Muscle layer of colon (tissue), 2 donors: ENCODE measurements around the gene HSD17B8.
A peak's percentile ranks its signal among the peaks of the same experiment; 100 is the strongest.
"Not testable (repeated sequence)": the region's sequence is repeated elsewhere in the genome, so short reads cannot be mapped to it uniquely, and the experiment has no call there.

Experiments
- H3K27ac ChIP-seq: one replicate; pipeline ENCODE4 v1.7.0; 2013; ENCODE audit warnings: low read depth, mild to moderate bottlenecking, low read length, moderate library complexity
- H3K27me3 ChIP-seq, 2 donors: one replicate each; pipeline ENCODE4 v1.7.0; 2013; ENCODE audit warnings: low read length in 2 of 2, mild to moderate bottlenecking in 2 of 2; ENCODE audit not compliant: insufficient read depth in 2 of 2, control insufficient read depth in 1 of 2
- H3K36me3 ChIP-seq: one replicate; pipeline ENCODE4 v1.7.0; 2013; ENCODE audit warnings: mild to moderate bottlenecking, low read length; ENCODE audit not compliant: insufficient read depth
- H3K4me1 ChIP-seq: one replicate; pipeline ENCODE4 v1.7.0; 2013; ENCODE audit warnings: mild to moderate bottlenecking, low read length; ENCODE audit not compliant: insufficient read depth
- H3K4me3 ChIP-seq, 2 donors: one replicate each; pipeline ENCODE4 v1.7.0; 2013; ENCODE audit warnings: low read length in 2 of 2, low read depth in 1 of 2, mild to moderate bottlenecking in 1 of 2, moderate library complexity in 1 of 2
- H3K9ac ChIP-seq: one replicate; pipeline ENCODE4 v1.7.0; 2013; ENCODE audit warnings: low read length
- H3K9me3 ChIP-seq: one replicate; pipeline ENCODE4 v1.7.0; 2013; ENCODE audit warnings: mild to moderate bottlenecking, low read length
- donor health status: abdominal sarcoma.
- donor health status: Adenocarcinoma of cecum.

HSD17B8 gene

DNA sequence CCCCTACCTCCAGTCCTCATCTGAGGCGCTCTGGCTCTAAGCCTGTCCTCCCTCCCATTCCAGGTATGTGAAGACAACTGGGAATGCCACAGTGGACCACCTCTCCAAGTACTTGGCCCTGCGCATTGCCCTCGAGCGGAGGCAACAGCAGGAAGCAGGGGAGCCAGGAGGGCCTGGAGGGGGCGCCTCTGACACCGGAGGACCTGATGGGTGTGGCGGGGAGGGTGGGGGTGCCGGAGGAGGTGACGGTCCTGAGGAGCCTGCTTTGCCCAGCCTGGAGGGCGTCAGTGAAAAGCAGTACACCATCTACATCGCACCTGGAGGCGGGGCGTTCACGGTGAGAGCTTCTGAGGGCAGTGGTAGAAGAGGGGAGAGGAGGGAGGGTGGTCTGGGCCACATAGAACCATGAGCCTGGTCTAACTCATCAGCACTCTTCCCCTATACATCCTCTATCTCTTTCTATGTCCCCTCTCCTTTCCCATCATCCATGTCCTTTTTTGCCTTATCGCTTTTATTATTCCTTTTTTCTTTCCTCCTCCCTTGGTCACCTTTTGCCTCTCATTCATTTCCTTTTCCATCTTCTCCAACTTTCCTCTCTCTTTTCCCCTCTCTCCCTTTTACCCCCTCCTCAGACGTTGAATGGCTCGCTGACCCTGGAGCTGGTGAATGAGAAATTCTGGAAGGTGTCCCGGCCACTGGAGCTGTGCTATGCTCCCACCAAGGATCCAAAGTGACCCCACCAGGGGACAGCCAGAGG, 7.4 kb downstream of the HSD17B8 start:
- no peaks in the 10 kb centered on the region for H3K27me3 ChIP-seq
- no peak overlapping the region for H3K9ac ChIP-seq
- peaks cover 20% of the 10 kb centered on the region for H3K4me1 ChIP-seq
- H3K4me3 ChIP-seq, result no peak overlapping the region
- peaks cover 29% of the 10 kb centered on the region for H3K36me3 ChIP-seq
- no peak overlapping the region for H3K27ac ChIP-seq
- H3K9me3 ChIP-seq, result no peaks in the 10 kb centered on the region

DNA sequence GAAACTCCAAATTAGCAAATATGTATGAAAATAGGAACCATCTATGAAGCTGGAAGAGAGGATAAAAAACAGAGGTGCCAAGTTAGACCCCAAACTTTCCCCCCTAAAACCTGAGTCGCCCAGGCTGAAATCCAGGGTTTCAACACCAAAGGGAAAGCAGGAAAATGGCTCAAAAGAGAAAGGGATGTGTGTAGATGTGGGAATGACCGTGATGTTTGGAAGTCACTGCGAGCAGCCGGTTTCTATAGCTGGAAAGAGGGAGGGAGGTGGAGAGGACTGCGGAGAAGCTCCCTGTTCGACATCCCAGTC, 8.4 kb downstream of the HSD17B8 start:
- H3K36me3 ChIP-seq, result peaks cover 29% of the 10 kb centered on the region
- no peaks in the 10 kb centered on the region for H3K9me3 ChIP-seq
- H3K27ac ChIP-seq, result peak overlapping the region; percentile 68
- peak overlapping the region; percentile 38 for H3K9ac ChIP-seq
- peak overlapping the region; percentile 71 to 77 for H3K4me3 ChIP-seq
- H3K4me1 ChIP-seq, result peaks cover 20% of the 10 kb centered on the region
- H3K27me3 ChIP-seq, result no peaks in the 10 kb centered on the region

DNA sequence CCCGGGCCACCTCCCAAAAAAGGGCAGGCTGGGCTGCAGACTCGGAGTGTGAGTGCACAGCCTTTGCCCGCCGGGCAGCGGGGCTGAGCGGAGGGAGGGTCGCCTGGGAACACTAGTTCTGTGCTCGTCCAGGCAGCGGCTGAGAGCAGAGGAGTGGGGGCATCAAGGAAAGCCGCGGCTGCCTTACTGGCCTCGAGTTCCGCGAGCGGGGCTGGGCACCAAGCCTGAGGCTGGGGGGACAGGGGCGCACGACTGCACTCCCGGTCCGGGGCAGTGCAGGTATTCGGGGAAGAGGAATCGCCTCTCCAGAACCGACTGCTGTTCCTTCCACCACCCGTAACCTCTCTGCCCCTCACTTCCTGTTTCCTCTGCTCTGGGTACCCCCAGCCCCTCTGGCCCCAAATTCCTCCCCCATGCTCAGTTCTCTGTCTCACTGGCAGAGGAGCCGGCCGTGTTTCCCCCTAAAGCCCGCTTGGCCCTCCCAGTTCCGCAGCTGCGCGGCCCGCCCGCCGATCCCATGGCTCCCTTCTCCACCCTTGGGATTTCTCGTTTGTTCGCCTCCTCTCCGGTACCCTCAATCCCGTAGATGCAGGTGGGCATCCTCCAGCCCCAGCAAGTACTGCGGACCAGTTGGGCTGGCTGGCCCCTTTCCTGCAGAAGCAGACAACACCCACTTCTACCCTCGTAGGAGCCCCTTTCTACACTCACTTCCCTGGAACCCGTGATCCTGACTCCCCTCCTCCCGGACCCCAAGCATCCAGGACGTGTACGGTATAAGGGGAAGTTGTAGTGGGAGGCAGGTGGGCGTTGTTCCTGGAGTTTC, 8.9 kb downstream of the HSD17B8 start:
- Histone ChIP-seq H3K4me1 (peaks cover 20% of the 10 kb centered on the region), H3K9me3 (no peaks in the 10 kb centered on the region), H3K9ac (peak overlapping the region; percentile 38), H3K27me3 (no peaks in the 10 kb centered on the region), H3K27ac (peak overlapping the region; percentile 68), H3K4me3 (peak overlapping the region; percentile 71 to 77), H3K36me3 (peaks cover 29% of the 10 kb centered on the region)

GRCh38 chr6:33213989-33214335, 9.5 kb downstream of the HSD17B8 start:
- Histone ChIP-seq H3K9ac (peak overlapping the region; percentile 38), H3K27ac (peak overlapping the region; percentile 68)

GRCh38 chr6:33215271-33216116, 11.0 kb downstream of the HSD17B8 start:
- H3K27ac ChIP-seq, result no peak overlapping the region
- H3K9ac ChIP-seq, result no peak overlapping the region
- no peak overlapping the region for H3K4me3 ChIP-seq
- H3K27me3 ChIP-seq, result no peaks in the 10 kb centered on the region
- H3K36me3 ChIP-seq, result peaks cover 16% of the 10 kb centered on the region
- no peaks in the 10 kb centered on the region for H3K9me3 ChIP-seq
- H3K4me1 ChIP-seq, result peaks cover 13% of the 10 kb centered on the region

More at GRCh38 chr6:33213989-33214335, 9.5 kb downstream of the HSD17B8 start:
- Histone ChIP-seq H3K27me3 (no peaks in the 10 kb centered on the region), H3K4me1 (peaks cover 18% of the 10 kb centered on the region), H3K36me3 (peaks cover 29% of the 10 kb centered on the region), H3K9me3 (no peaks in the 10 kb centered on the region), H3K4me3 (peak overlapping the region; percentile 71 to 77)

DNA sequence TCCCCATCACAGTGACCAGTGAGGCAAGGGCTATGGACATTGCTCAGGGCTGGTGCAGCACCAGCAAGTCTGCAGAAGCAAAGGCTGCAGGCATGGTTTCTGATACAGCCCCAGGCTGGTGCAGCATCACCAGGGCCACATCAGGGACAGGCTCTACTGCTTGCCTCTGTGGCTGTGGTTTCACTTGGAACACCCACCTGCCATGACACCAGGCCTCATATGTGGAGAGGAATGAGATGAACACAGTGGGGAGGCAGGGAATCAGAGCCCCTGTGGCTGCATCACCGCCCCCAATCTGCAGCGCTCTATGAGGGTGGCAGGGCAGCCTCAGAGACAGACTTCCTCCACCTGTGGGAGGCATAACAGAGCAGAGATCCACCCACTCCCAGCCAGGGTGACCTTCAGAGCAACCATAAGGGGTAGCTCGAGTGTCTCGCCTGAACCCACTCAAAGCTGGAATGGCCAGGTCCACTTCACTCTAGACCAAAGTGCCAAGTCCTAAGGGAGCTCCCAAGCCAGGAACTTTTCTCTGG, 11.7 kb downstream of the HSD17B8 start:
- no peaks in the 10 kb centered on the region for H3K9me3 ChIP-seq
- no peaks in the 10 kb centered on the region for H3K27me3 ChIP-seq
- H3K4me3 ChIP-seq, result no peak overlapping the region
- no peak overlapping the region for H3K27ac ChIP-seq
- H3K9ac ChIP-seq, result no peak overlapping the region
- peaks cover 10% of the 10 kb centered on the region for H3K36me3 ChIP-seq
- peaks cover 13% of the 10 kb centered on the region for H3K4me1 ChIP-seq

- no peak overlapping the region for H3K27ac ChIP-seq
- no peaks in the 10 kb centered on the region for H3K27me3 ChIP-seq
- peaks cover 2% of the 10 kb centered on the region for H3K36me3 ChIP-seq
- no peak overlapping the region for H3K9ac ChIP-seq
- no peak overlapping the region for H3K4me3 ChIP-seq
- H3K4me1 ChIP-seq, result peaks cover 12% of the 10 kb centered on the region
- no peaks in the 10 kb centered on the region for H3K9me3 ChIP-seq
Observed at GRCh38 chr6:33217246-33217645, 12.8 kb downstream of the HSD17B8 start.

GRCh38 chr6:33217681-33218080, 13.2 kb downstream of the HSD17B8 start:
- no peak overlapping the region for H3K27ac ChIP-seq
- no peak overlapping the region for H3K9ac ChIP-seq
- H3K27me3 ChIP-seq, result no peaks in the 10 kb centered on the region
- no peaks in the 10 kb centered on the region for H3K9me3 ChIP-seq
- H3K36me3 ChIP-seq, result no peaks in the 10 kb centered on the region
- H3K4me1 ChIP-seq, result peaks cover 8% of the 10 kb centered on the region
- no peak overlapping the region for H3K4me3 ChIP-seq

DNA sequence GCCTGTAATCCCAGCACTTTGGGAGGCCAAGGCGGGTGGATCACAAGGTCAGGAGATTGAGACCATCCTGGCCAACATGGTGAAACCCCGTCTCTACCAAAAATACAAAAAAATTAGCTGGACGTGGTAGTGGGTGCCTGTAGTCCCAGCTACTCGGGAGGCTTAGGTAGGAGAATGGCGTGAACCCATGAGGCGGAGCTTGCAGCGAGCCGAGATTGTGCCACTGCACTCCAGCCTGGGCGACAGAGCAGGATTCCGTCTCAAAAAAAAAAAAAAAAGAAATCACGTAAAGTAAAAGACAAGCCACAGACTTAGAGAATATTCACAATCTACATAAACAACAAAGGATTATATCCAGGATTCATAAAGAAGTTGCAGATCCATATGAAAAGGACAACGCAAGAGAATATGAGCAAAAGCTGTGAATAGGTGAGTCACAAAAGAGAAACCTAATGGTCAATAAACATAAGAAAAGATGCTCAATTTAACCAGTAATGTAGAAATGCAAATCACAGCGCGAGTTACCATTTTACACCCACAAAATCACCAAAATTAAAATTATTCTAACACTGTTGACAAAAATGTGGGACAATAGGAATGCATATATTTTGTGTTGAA, 22.2 kb downstream of the HSD17B8 start:
- H3K36me3 ChIP-seq, H3K27me3 ChIP-seq, H3K4me3 ChIP-seq: not testable (repeated sequence)

GRCh38 chr6:33235221-33235634, 30.8 kb downstream of the HSD17B8 start:
- no peak overlapping the region for H3K4me3 ChIP-seq
- H3K27me3 ChIP-seq, result no peaks in the 10 kb centered on the region
- no peak overlapping the region for H3K9ac ChIP-seq
- no peaks in the 10 kb centered on the region for H3K9me3 ChIP-seq
- no peaks in the 10 kb centered on the region for H3K36me3 ChIP-seq
- H3K4me1 ChIP-seq, result no peaks in the 10 kb centered on the region
- no peak overlapping the region for H3K27ac ChIP-seq

More for the DNA sequence above, 22.2 kb downstream of the HSD17B8 start:
- not testable (repeated sequence) for H3K9me3 ChIP-seq, H3K4me1 ChIP-seq, H3K9ac ChIP-seq, H3K27ac ChIP-seq

- Histone ChIP-seq H3K4me1 (no peaks in the 10 kb centered on the region), H3K4me3 (no peak overlapping the region), H3K27ac (no peak overlapping the region), H3K36me3 (no peaks in the 10 kb centered on the region), H3K27me3 (no peaks in the 10 kb centered on the region), H3K9ac (no peak overlapping the region), H3K9me3 (no peaks in the 10 kb centered on the region)
Observed at GRCh38 chr6:33236328-33236727, 31.9 kb downstream of the HSD17B8 start.
